Measurements from ENCODE around the gene ADAM29. TPM values are rescaled to one million over a fixed set of nuclear protein-coding genes. Genes with fewer than 3 reads are reported as not detected.
"Not testable (repeated sequence)": the region's sequence is repeated elsewhere in the genome, so short reads cannot be mapped to it uniquely, and the experiment has no call there.

Gene ADAM29
- total RNA-seq, 1 experiment from 2014 or later, result not detected

- no peak for ATAC-seq
- no TSS peak for BruUV-seq (replicated peaks)
Observed at GRCh38 chr4:175017751-175018150, 99.6 kb downstream of the ADAM29 start.

GRCh38 chr4:175019447-175019846, 101.3 kb downstream of the ADAM29 start:
- H3K79me2 ChIP-seq (ENCODE audit: insufficient read depth, low read length); H3K36me3 ChIP-seq (ENCODE audit: control insufficient read depth in 1 of 2, insufficient read depth in 2 of 2, low read length in 2 of 2); DNase-seq (ENCODE audit: low read depth, low spot score); POLR2A ChIA-PET; H2AFZ ChIP-seq (ENCODE audit: low read depth, low read length, poor library complexity, severe bottlenecking); H3K9ac ChIP-seq (ENCODE audit: low read length); H3K4me1 ChIP-seq (ENCODE audit: control insufficient read depth in 1 of 2, insufficient read depth in 2 of 2, low read length in 2 of 2); H3K9me2 ChIP-seq (ENCODE audit: insufficient read depth); H3K4me2 ChIP-seq (ENCODE audit: low read length); RAD21 ChIA-PET (ENCODE audit: low non-redundant PET in 1 of 2, low total read pairs in 2 of 2, uncharacterized antibody in 2 of 2, unreplicated experiment in 2 of 2); H3K4me3 ChIP-seq (replicated peaks in 1 of 2; ENCODE audit: low read depth in 1 of 2, low read length in 2 of 2); H3K27me3 ChIP-seq (ENCODE audit: insufficient read depth, low read length); H3K9me3 ChIP-seq (ENCODE audit: control insufficient read depth in 1 of 2, insufficient read depth in 1 of 2, low read depth in 1 of 2, low read length in 2 of 2); H4K20me1 ChIP-seq (ENCODE audit: insufficient read depth); ATAC-seq; H3K27ac ChIP-seq (ENCODE audit: low read depth, low read length); intact Hi-C loops (cut with micrococcal nuclease); CTCF ChIA-PET; BruUV-seq (replicated peaks): not testable (repeated sequence)

More at GRCh38 chr4:175017751-175018150, 99.6 kb downstream of the ADAM29 start:
- ChIA-PET RAD21 (ENCODE audit: low non-redundant PET in 1 of 2, low total read pairs in 2 of 2, uncharacterized antibody in 2 of 2, unreplicated experiment in 2 of 2) (no interaction called here), POLR2A (no interaction called here), CTCF (no interaction called here)
- H4K20me1 ChIP-seq (ENCODE audit: insufficient read depth), result no peaks in the 10 kb centered on the region
- H3K36me3 ChIP-seq (ENCODE audit: control insufficient read depth in 1 of 2, insufficient read depth in 2 of 2, low read length in 2 of 2), result no peaks in the 10 kb centered on the region
- no peaks in the 10 kb centered on the region for H3K9me2 ChIP-seq (ENCODE audit: insufficient read depth)
- H3K79me2 ChIP-seq (ENCODE audit: insufficient read depth, low read length), result no peaks in the 10 kb centered on the region
- no peak for DNase-seq (ENCODE audit: low read depth, low spot score)
- intact Hi-C loops (cut with micrococcal nuclease), result no loop called here
- no peak for TF ChIP-seq SIN3A (IDR thresholded peaks at IDR 0.05; ENCODE audit: low read depth)
- TF ChIP-seq POLR2A (IDR thresholded peaks at IDR 0.05; ENCODE audit: borderline replicate concordance, extremely low read depth, insufficient read depth, insufficient read length), result no peak
- TF ChIP-seq ZFX (IDR thresholded peaks at IDR 0.05), result no peak
- no peak for TF ChIP-seq RAD21 (IDR thresholded peaks at IDR 0.05; ENCODE audit: low read depth)
- TF ChIP-seq EGR1 (IDR thresholded peaks at IDR 0.05; ENCODE audit: low read depth), result no peak
- H3K27ac ChIP-seq (ENCODE audit: low read depth, low read length), result no peak overlapping the region
- no peak overlapping the region for H2AFZ ChIP-seq (ENCODE audit: low read depth, low read length, poor library complexity, severe bottlenecking)
- H3K4me3 ChIP-seq (replicated peaks in 1 of 2; ENCODE audit: low read depth in 1 of 2, low read length in 2 of 2), result no peak overlapping the region
- no peaks in the 10 kb centered on the region for H3K9me3 ChIP-seq (ENCODE audit: control insufficient read depth in 1 of 2, insufficient read depth in 1 of 2, low read depth in 1 of 2, low read length in 2 of 2)
- H3K9ac ChIP-seq (ENCODE audit: low read length), result no peak overlapping the region
- H3K4me2 ChIP-seq (ENCODE audit: low read length), result no peak overlapping the region
- no peaks in the 10 kb centered on the region for H3K27me3 ChIP-seq (ENCODE audit: insufficient read depth, low read length)
- H3K4me1 ChIP-seq (ENCODE audit: control insufficient read depth in 1 of 2, insufficient read depth in 2 of 2, low read length in 2 of 2), result no peaks in the 10 kb centered on the region

Other genes with a start within 250 kb of the ADAM29 start
- gene GLRA3, start 89.1 kb upstream of the ADAM29 start, total RNA-seq (2021; ENCODE audit: unreplicated experiment), result not detected